Prostate gland (tissue), 2 donors: ENCODE data around the gene CRYGN.

Experiments
- POLR2A ChIP-seq: fragments of 450-650 bp; IDR thresholded peaks from one replicate; pipeline ENCODE4 v1.6.1; 2016; ENCODE audit warnings: antibody characterized with exemption, mild to moderate bottlenecking
- POLR2AphosphoS5 ChIP-seq: sonication (generic); formaldehyde crosslinking; IDR thresholded peaks from one replicate; pipeline ENCODE4 v1.6.1; 2017; ENCODE audit warnings: antibody characterized with exemption
- TF ChIP-seq, protein P1 (sequence below), 4 experiments: fragments of 200-600 bp in 2 of 4; fragments of 450-650 bp in 2 of 4; sonication (generic) in 2 of 4; IDR thresholded peaks; 1 replicate in 3 of 4; 2 replicates in 1 of 4; pipeline ENCODE4 v1.5.1; 2016 to 2019; ENCODE audit warnings: antibody characterized with exemption in 4 of 4, mild to moderate bottlenecking in 2 of 4, moderate library complexity in 2 of 4

DNA sequence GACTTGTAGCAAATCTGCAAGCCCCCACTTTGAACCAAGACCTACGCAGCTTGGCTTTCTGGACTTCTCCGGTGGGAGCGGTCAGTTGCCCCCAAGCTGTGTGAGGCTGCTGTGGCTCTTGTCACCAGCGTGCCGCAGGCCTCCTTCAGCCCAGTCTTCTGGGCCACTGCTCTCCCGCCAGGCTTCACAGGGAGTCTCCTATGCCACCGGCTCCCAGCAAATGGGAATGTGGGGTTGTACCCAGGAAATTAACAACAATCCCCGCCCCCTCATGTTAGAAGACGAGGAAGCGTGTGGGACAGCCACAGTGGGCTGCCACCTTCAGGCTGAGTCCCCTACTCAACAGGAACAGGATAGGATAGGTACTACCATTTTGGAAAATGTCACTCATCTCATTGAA, 34.4 kb downstream of the CRYGN start:
- no peak for TF ChIP-seq POLR2A
- TF ChIP-seq, protein P1, sequence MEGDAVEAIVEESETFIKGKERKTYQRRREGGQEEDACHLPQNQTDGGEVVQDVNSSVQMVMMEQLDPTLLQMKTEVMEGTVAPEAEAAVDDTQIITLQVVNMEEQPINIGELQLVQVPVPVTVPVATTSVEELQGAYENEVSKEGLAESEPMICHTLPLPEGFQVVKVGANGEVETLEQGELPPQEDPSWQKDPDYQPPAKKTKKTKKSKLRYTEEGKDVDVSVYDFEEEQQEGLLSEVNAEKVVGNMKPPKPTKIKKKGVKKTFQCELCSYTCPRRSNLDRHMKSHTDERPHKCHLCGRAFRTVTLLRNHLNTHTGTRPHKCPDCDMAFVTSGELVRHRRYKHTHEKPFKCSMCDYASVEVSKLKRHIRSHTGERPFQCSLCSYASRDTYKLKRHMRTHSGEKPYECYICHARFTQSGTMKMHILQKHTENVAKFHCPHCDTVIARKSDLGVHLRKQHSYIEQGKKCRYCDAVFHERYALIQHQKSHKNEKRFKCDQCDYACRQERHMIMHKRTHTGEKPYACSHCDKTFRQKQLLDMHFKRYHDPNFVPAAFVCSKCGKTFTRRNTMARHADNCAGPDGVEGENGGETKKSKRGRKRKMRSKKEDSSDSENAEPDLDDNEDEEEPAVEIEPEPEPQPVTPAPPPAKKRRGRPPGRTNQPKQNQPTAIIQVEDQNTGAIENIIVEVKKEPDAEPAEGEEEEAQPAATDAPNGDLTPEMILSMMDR (IDR thresholded peaks at IDR 0.05): no peak
- TF ChIP-seq POLR2AphosphoS5: no peak
